ENCODE results near the gene HSPE1. TPM values are rescaled to one million over a fixed set of nuclear protein-coding genes. Genes with fewer than 3 reads are reported as not detected.

The HSPE1 gene
- total and polyA plus RNA-seq, 2 of the 8 experiments (the other 6 are each of a cell fraction or from before 2014, with no cell fraction given) = 206 to 377 TPM

GRCh38 chr2:197499594-197500502 is at the start of gene HSPE1, which contains the start of gene HSPD1 (continued):
- TF ChIP-seq RBBP5 (IDR thresholded peaks at IDR 0.05; ENCODE audit: borderline replicate concordance, low read depth, low read length) (peak; percentile 51; the same call in 1 of the 2 replicates), RAD21 (IDR thresholded peaks at IDR 0.05 in 1 of 2, conservative IDR thresholded peaks at IDR 0.05 in 1 of 2; ENCODE audit: low read depth in 2 of 2, low read length in 2 of 2) (peak in 1 of 2 experiments; percentile 14; a peak in 2 of 4 replicates), JUN (IDR thresholded peaks at IDR 0.05; ENCODE audit: low read depth, low read length) (peak; percentile 33; the same call in 1 of the 2 replicates), ZNF274 (IDR thresholded peaks at IDR 0.05; ENCODE audit: borderline replicate concordance, extremely low read depth, low read length) (no peak), BACH1 (IDR thresholded peaks at IDR 0.05; ENCODE audit: low read length) (peak; percentile 70), TBP (IDR thresholded peaks at IDR 0.05; ENCODE audit: low read depth, low read length) (peak; percentile 92), SIN3A (conservative IDR thresholded peaks at IDR 0.05 in 1 of 2, IDR thresholded peaks at IDR 0.05 in 1 of 2; ENCODE audit: low read depth in 1 of 2, low read length in 2 of 2) (peak; percentile 71 to 78; a peak in 3 of 4 replicates), NRF1 (IDR thresholded peaks at IDR 0.05; ENCODE audit: low read depth, low read length) (peak; percentile 50), YY1 (IDR thresholded peaks at IDR 0.05; ENCODE audit: low read depth, low read length) (peak; percentile 66; the same call in 1 of the 2 replicates), MAX (IDR thresholded peaks at IDR 0.05) (peak; percentile 95), GTF2F1 (IDR thresholded peaks at IDR 0.05; ENCODE audit: borderline replicate concordance, low read depth, low read length) (peak; percentile 2; the same call in 1 of the 2 replicates), CHD1 (IDR thresholded peaks at IDR 0.05; ENCODE audit: low read depth, low read length) (no peak), BRCA1 (IDR thresholded peaks at IDR 0.05; ENCODE audit: low read depth, low read length) (peak; percentile 32; the same call in 1 of the 2 replicates), SIX5 (IDR thresholded peaks at IDR 0.05; ENCODE audit: low read depth, low read length) (0 out of 2 replicates have a peak, but pooled peaks have one; percentile 7), POLR2A (IDR thresholded peaks at IDR 0.05; ENCODE audit: control extremely low read depth in 1 of 2, low read depth in 2 of 2, low read length in 2 of 2) (peak; percentile 93 to 96), SP4 (IDR thresholded peaks at IDR 0.05; ENCODE audit: low read length) (peak; percentile 93), POU5F1 (IDR thresholded peaks at IDR 0.05; ENCODE audit: low read depth, low read length) (no peak), JUND (IDR thresholded peaks at IDR 0.05; ENCODE audit: low read length) (peak; percentile 62; the same call in 1 of the 2 replicates), TEAD4 (IDR thresholded peaks at IDR 0.05; ENCODE audit: low read depth, low read length) (0 out of 2 replicates have a peak, but pooled peaks have one; percentile 15), PHF8 (conservative IDR thresholded peaks at IDR 0.05; ENCODE audit: low read depth, low read length) (peak; percentile 90)
- TF ChIP-seq, protein P1, sequence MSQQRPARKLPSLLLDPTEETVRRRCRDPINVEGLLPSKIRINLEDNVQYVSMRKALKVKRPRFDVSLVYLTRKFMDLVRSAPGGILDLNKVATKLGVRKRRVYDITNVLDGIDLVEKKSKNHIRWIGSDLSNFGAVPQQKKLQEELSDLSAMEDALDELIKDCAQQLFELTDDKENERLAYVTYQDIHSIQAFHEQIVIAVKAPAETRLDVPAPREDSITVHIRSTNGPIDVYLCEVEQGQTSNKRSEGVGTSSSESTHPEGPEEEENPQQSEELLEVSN (IDR thresholded peaks at IDR 0.05) = peak; percentile 92
